ENCODE results near the gene PSMB8.

The PSMB8 gene

DNA sequence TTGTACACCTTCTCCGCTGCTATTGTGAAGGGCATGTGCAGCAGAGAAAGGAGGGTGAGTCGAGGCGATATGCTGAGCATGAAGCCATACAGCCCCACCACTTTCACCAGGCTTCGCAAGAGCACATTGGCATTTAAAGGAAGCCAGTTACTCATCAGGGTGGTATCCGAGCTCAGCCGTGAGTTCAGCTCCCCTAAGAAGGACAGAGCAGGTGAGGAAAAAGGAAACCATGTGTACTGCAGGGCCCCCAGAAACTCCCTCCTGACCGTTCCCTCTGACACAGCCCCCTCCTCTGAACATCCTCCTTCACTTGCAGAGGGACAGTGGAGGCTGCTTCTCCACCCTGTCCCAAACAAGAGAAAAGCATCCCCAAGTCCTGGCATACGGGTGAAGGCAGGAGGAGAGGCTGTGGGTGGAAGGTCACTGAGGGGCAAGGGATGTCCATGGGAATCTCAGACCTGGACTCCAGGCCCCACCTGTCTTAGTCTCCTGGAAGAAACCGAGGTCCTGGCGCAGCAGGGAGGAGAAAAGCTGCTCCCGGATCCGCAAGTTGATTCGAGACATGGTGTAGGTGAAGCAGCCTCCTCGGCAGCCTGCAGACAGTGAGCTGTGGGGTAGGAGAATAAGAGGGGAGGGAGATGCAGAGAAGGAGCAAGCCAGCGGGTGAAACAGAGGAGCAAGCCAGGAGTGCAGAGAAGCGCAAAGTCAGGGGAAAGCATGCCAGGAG is 8.5 kb downstream of the PSMB8 start:
- Histone ChIP-seq H4K91ac (ENCODE audit: low read depth, low read length) (no peak overlapping the region), H3K14ac (ENCODE audit: low read length) (no peak overlapping the region), H3K79me2 (ENCODE audit: control insufficient read depth, insufficient read depth, low read length, poor library complexity) (no peaks in the 10 kb centered on the region), H3K9me3 (ENCODE audit: insufficient read depth, low read depth, low read length) (no peaks in the 10 kb centered on the region), H3K4ac (ENCODE audit: low read depth, low read length) (no peak overlapping the region), H2BK120ac (ENCODE audit: insufficient read depth, low read length, poor library complexity) (no peak overlapping the region), H2AK5ac (ENCODE audit: low read length) (no peak overlapping the region), H3K27ac (ENCODE audit: low read depth, low read length) (no peak overlapping the region), H3K36me3 (ENCODE audit: control insufficient read depth in 1 of 2, insufficient read depth in 2 of 2, low read length in 2 of 2) (peaks cover 0 to 2% of the 10 kb centered on the region in 2 experiments), H2AFZ (ENCODE audit: insufficient read depth, low read length, poor library complexity) (no peak overlapping the region), H3K18ac (ENCODE audit: low read length) (no peak overlapping the region), H4K8ac (ENCODE audit: low read depth, low read length) (no peak overlapping the region), H3K23ac (ENCODE audit: low read length) (no peak overlapping the region), H4K12ac (ENCODE audit: low read depth, low read length) (no peak overlapping the region), H3K4me3 (ENCODE audit: low read depth, low read length) (no peak overlapping the region), H2BK12ac (ENCODE audit: low read length) (no peak overlapping the region), H3K4me2 (ENCODE audit: low read length) (no peak overlapping the region), H3K4me1 (ENCODE audit: control insufficient read depth in 1 of 2, insufficient read depth in 2 of 2, low read length in 2 of 2) (peaks cover 5 to 6% of the 10 kb centered on the region in 2 experiments), H2BK5ac (ENCODE audit: low read depth, low read length, poor library complexity) (no peak overlapping the region), H3K79me1 (ENCODE audit: low read length) (no peaks in the 10 kb centered on the region), H3K27me3 (ENCODE audit: insufficient read depth, low read length) (peaks cover 2% of the 10 kb centered on the region), H3K9ac (ENCODE audit: low read length) (peak overlapping the region; percentile 12)
- no CpG with 5 or more reads among the region's 16 CpGs for WGBS (ENCODE audit: extremely low coverage, insufficient coverage, insufficient read length)
- DNase-seq = peak; percentile 61 to 67

GRCh38 chr6:32833664-32834063 is 10.2 kb downstream of the PSMB8 start:
- Histone ChIP-seq H2BK12ac (ENCODE audit: low read length) (no peak overlapping the region), H3K9ac (ENCODE audit: low read length) (no peak overlapping the region), H3K14ac (ENCODE audit: low read length) (no peak overlapping the region)

GRCh38 chr6:32832535-32832934 is 11.3 kb downstream of the PSMB8 start:
- H2BK5ac ChIP-seq (ENCODE audit: low read depth, low read length, poor library complexity) = no peak overlapping the region
- no peaks in the 10 kb centered on the region for H3K9me3 ChIP-seq (ENCODE audit: insufficient read depth, low read depth, low read length)
- no peak overlapping the region for H3K23ac ChIP-seq (ENCODE audit: low read length)
- WGBS (ENCODE audit: extremely low coverage, insufficient coverage, insufficient read length) = no CpG with 5 or more reads among the region's 13 CpGs
- no peak overlapping the region for H4K8ac ChIP-seq (ENCODE audit: low read depth, low read length)
- H4K12ac ChIP-seq (ENCODE audit: low read depth, low read length) = no peak overlapping the region
- no peak overlapping the region for H2AFZ ChIP-seq (ENCODE audit: insufficient read depth, low read length, poor library complexity)
- H3K9ac ChIP-seq (ENCODE audit: low read length) = no peak overlapping the region
- no peak overlapping the region for H3K4me3 ChIP-seq (ENCODE audit: low read depth, low read length)
- no peaks in the 10 kb centered on the region for H3K79me1 ChIP-seq (ENCODE audit: low read length)
- no peak overlapping the region for H2BK120ac ChIP-seq (ENCODE audit: insufficient read depth, low read length, poor library complexity)
- H3K36me3 ChIP-seq (ENCODE audit: control insufficient read depth in 1 of 2, insufficient read depth in 2 of 2, low read length in 2 of 2) = peaks cover 0 to 2% of the 10 kb centered on the region in 2 experiments
- no peaks in the 10 kb centered on the region for H3K4me1 ChIP-seq (ENCODE audit: control insufficient read depth in 1 of 2, insufficient read depth in 2 of 2, low read length in 2 of 2)
- H3K4me2 ChIP-seq (ENCODE audit: low read length) = no peak overlapping the region
- no peak for DNase-seq
- H3K79me2 ChIP-seq (ENCODE audit: control insufficient read depth, insufficient read depth, low read length, poor library complexity) = no peaks in the 10 kb centered on the region
- no peak overlapping the region for H2BK12ac ChIP-seq (ENCODE audit: low read length)
- H3K27me3 ChIP-seq (ENCODE audit: insufficient read depth, low read length) = peaks cover 2% of the 10 kb centered on the region
- H3K4ac ChIP-seq (ENCODE audit: low read depth, low read length) = no peak overlapping the region
- H3K14ac ChIP-seq (ENCODE audit: low read length) = no peak overlapping the region
- no peak overlapping the region for H3K18ac ChIP-seq (ENCODE audit: low read length)
- no peak overlapping the region for H3K27ac ChIP-seq (ENCODE audit: low read depth, low read length)
- H2AK5ac ChIP-seq (ENCODE audit: low read length) = no peak overlapping the region
- no peak overlapping the region for H4K91ac ChIP-seq (ENCODE audit: low read depth, low read length)

More at GRCh38 chr6:32833664-32834063, 10.2 kb downstream of the PSMB8 start:
- no peaks in the 10 kb centered on the region for H3K79me1 ChIP-seq (ENCODE audit: low read length)
- H2AK5ac ChIP-seq (ENCODE audit: low read length) = no peak overlapping the region
- H2BK120ac ChIP-seq (ENCODE audit: insufficient read depth, low read length, poor library complexity) = no peak overlapping the region
- peaks cover 5 to 6% of the 10 kb centered on the region in 2 experiments for H3K4me1 ChIP-seq (ENCODE audit: control insufficient read depth in 1 of 2, insufficient read depth in 2 of 2, low read length in 2 of 2)
- H3K4me2 ChIP-seq (ENCODE audit: low read length) = no peak overlapping the region
- H3K27ac ChIP-seq (ENCODE audit: low read depth, low read length) = no peak overlapping the region
- no peaks in the 10 kb centered on the region for H3K79me2 ChIP-seq (ENCODE audit: control insufficient read depth, insufficient read depth, low read length, poor library complexity)
- H3K4me3 ChIP-seq (ENCODE audit: low read depth, low read length) = no peak overlapping the region
- peaks cover 0 to 2% of the 10 kb centered on the region in 2 experiments for H3K36me3 ChIP-seq (ENCODE audit: control insufficient read depth in 1 of 2, insufficient read depth in 2 of 2, low read length in 2 of 2)
- H3K9me3 ChIP-seq (ENCODE audit: insufficient read depth, low read depth, low read length) = no peaks in the 10 kb centered on the region
- WGBS (ENCODE audit: extremely low coverage, insufficient coverage, insufficient read length) = no CpG with 5 or more reads among the region's 5 CpGs
- DNase-seq = peak; percentile 79 to 88
- no peak overlapping the region for H4K91ac ChIP-seq (ENCODE audit: low read depth, low read length)
- H2BK5ac ChIP-seq (ENCODE audit: low read depth, low read length, poor library complexity) = no peak overlapping the region
- H3K27me3 ChIP-seq (ENCODE audit: insufficient read depth, low read length) = peaks cover 2% of the 10 kb centered on the region
- no peak overlapping the region for H3K23ac ChIP-seq (ENCODE audit: low read length)
- no peak overlapping the region for H4K8ac ChIP-seq (ENCODE audit: low read depth, low read length)
- H4K12ac ChIP-seq (ENCODE audit: low read depth, low read length) = no peak overlapping the region
- H3K18ac ChIP-seq (ENCODE audit: low read length) = no peak overlapping the region
- no peak overlapping the region for H2AFZ ChIP-seq (ENCODE audit: insufficient read depth, low read length, poor library complexity)
- no peak overlapping the region for H3K4ac ChIP-seq (ENCODE audit: low read depth, low read length)

DNA sequence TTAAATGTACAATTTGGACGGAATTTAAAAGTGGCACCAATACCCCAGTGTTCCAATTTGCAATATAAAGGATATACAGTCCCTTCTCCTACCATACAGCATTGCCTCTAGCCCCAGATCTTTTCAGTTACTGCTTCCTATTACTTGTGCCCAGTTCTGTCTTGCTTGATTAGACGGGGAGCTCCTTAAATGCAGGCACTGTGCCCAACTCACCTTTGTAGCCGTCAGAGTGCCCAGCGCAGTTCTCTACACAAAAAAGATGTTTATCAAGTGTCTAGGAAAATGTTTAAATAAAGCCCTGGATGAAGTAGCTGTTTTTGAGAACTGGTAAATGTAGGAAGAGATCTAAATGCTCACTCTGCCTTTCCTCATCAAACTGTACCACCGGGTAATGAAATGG is 12.9 kb downstream of the PSMB8 start:
- no peak overlapping the region for H4K91ac ChIP-seq (ENCODE audit: low read depth, low read length)
- H2BK12ac ChIP-seq (ENCODE audit: low read length) = no peak overlapping the region
- H4K12ac ChIP-seq (ENCODE audit: low read depth, low read length) = no peak overlapping the region
- no peaks in the 10 kb centered on the region for H3K9me3 ChIP-seq (ENCODE audit: insufficient read depth, low read depth, low read length)
- no peak overlapping the region for H3K23ac ChIP-seq (ENCODE audit: low read length)
- H3K14ac ChIP-seq (ENCODE audit: low read length) = no peak overlapping the region
- no peaks in the 10 kb centered on the region for H3K79me1 ChIP-seq (ENCODE audit: low read length)
- no peak for DNase-seq
- H3K79me2 ChIP-seq (ENCODE audit: control insufficient read depth, insufficient read depth, low read length, poor library complexity) = no peaks in the 10 kb centered on the region
- H3K4me3 ChIP-seq (ENCODE audit: low read depth, low read length) = no peak overlapping the region
- H2BK120ac ChIP-seq (ENCODE audit: insufficient read depth, low read length, poor library complexity) = no peak overlapping the region
- H3K9ac ChIP-seq (ENCODE audit: low read length) = no peak overlapping the region
- peaks cover 2% of the 10 kb centered on the region for H3K27me3 ChIP-seq (ENCODE audit: insufficient read depth, low read length)
- no peak overlapping the region for H3K18ac ChIP-seq (ENCODE audit: low read length)
- no CpG with 5 or more reads among the region's 5 CpGs for WGBS (ENCODE audit: extremely low coverage, insufficient coverage, insufficient read length)
- no peak overlapping the region for H3K4ac ChIP-seq (ENCODE audit: low read depth, low read length)
- H2BK5ac ChIP-seq (ENCODE audit: low read depth, low read length, poor library complexity) = no peak overlapping the region
- no peak overlapping the region for H2AK5ac ChIP-seq (ENCODE audit: low read length)
- H3K4me2 ChIP-seq (ENCODE audit: low read length) = no peak overlapping the region
- H2AFZ ChIP-seq (ENCODE audit: insufficient read depth, low read length, poor library complexity) = no peak overlapping the region
- H3K27ac ChIP-seq (ENCODE audit: low read depth, low read length) = no peak overlapping the region
- no peak overlapping the region for H4K8ac ChIP-seq (ENCODE audit: low read depth, low read length)
- peaks cover 0 to 2% of the 10 kb centered on the region in 2 experiments for H3K36me3 ChIP-seq (ENCODE audit: control insufficient read depth in 1 of 2, insufficient read depth in 2 of 2, low read length in 2 of 2)
- no peaks in the 10 kb centered on the region for H3K4me1 ChIP-seq (ENCODE audit: control insufficient read depth in 1 of 2, insufficient read depth in 2 of 2, low read length in 2 of 2)
